ENCODE results near the gene SARS2. TPM values are rescaled to one million over a fixed set of nuclear protein-coding genes. Genes with fewer than 3 reads are reported as not detected.
"Not testable (repeated sequence)": the region's sequence is repeated elsewhere in the genome, so short reads cannot be mapped to it uniquely, and the experiment has no call there.

The SARS2 gene
- total RNA-seq, 1 donor from 2014 or later: 40.5 TPM

DNA sequence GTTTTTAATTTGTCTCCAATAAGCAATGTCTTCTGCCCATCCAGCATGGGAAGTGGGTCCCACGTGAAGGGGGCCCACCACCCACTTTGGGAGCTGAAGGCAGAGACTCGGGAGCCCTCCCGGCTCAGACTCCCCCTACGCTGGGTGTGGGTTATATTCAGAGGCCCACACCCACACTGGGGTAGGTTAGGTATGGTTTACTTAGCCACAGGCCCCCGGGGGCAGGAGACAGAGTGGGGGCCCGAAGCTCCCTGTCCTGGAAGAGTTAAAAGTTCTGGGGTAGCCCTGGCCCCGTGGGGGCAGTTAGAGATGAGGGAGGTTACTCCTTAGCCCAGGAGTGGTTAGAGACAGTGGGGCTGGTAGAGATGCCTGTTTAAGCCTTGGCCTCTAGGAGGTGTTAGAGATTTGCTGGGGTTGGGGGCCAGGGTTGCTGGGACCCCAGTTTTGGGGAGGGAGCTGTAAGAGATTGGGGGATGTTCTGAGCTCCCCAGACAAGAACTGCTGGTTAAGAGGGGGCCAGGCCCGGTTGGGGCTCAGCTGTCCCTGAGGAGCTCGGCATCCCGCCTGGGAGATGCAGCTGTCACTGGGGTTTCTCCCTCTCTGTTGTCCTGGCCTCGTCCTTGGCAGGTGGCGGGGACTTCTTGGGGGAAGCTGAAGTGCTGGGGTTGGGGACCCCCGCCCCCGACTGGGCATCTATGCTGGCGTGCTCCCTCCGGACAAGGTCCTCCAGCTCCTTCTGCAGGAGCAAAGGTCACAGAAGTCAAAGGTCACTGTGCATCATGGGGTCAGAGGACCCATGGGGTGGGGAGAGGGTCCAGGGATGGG is 51.8 kb downstream of the SARS2 start:
- H3K4me3 ChIP-seq (ENCODE audit: low read depth, low read length): no peak overlapping the region
- DNase-seq (ENCODE audit: low read depth): no peak
- TF ChIP-seq CTCF (IDR thresholded peaks at IDR 0.05; ENCODE audit: insufficient read depth, low read length, poor library complexity, severe bottlenecking): no peak
- no peaks in the 10 kb centered on the region for H3K36me3 ChIP-seq (ENCODE audit: control insufficient read depth, insufficient read depth, low read length)
- no peaks in the 10 kb centered on the region for H3K27me3 ChIP-seq (ENCODE audit: control insufficient read depth, insufficient read depth, low read length)

- no peak for DNase-seq (ENCODE audit: low read depth)
- no peak within 1 kb of the TSS for H3K4me3 ChIP-seq (ENCODE audit: low read depth, low read length)
- TF ChIP-seq CTCF (IDR thresholded peaks at IDR 0.05; ENCODE audit: insufficient read depth, low read length, poor library complexity, severe bottlenecking): no peak
- H3K27me3 ChIP-seq (ENCODE audit: control insufficient read depth, insufficient read depth, low read length): no peaks in the 10 kb centered on the region
- H3K36me3 ChIP-seq (ENCODE audit: control insufficient read depth, insufficient read depth, low read length): no peaks in the 10 kb centered on the region
These were observed 52.6 kb downstream of the SARS2 start, which contains the start of gene RINL for GRCh38 chr19:38877781-38878574. RINL (minus strand) TSS chr19:38878275; CDS start chr19:38876742, 1,533 bp downstream.

DNA sequence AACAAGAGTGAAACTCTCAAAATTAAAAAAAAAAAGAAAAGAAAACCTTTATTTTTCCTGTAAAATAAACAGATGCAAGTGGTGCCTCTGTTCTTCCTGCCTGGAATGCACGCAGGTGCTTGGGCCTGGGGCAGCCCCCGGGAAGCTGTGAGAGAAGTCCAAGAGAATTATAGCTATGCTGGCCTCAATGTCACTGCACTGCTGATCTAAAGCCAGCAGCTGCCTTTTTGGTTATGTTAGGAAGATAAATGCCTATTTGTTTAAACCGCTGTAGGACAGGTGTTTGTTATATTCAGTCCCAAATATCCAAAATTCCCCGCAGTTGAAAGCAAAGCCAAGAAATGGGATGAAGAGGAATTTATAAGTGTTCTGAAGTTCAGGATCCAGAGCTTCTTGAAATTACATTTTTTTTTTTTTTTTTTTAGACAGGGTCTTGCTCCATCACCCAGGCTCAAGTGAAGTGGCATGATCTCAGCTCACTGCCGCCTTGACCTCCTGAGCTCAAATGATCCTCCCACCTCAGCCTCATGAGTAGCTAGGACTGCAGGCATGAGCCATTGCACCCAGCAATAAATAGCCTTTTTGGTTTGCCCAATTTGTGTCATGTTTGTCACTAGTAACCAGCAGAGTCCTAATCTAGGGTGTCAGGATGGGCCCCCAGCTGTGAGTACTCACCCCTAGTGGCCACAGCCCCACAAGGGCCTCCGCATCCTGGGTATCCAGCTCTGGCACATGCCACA is 54.7 kb downstream of the SARS2 start:
- Histone ChIP-seq H3K36me3 (ENCODE audit: control insufficient read depth, insufficient read depth, low read length) (no peaks in the 10 kb centered on the region), H3K4me3 (ENCODE audit: low read depth, low read length) (no peak overlapping the region), H3K27me3 (ENCODE audit: control insufficient read depth, insufficient read depth, low read length) (no peaks in the 10 kb centered on the region)
- no peak for TF ChIP-seq CTCF (IDR thresholded peaks at IDR 0.05; ENCODE audit: insufficient read depth, low read length, poor library complexity, severe bottlenecking)
- no peak for DNase-seq (ENCODE audit: low read depth)

DNA sequence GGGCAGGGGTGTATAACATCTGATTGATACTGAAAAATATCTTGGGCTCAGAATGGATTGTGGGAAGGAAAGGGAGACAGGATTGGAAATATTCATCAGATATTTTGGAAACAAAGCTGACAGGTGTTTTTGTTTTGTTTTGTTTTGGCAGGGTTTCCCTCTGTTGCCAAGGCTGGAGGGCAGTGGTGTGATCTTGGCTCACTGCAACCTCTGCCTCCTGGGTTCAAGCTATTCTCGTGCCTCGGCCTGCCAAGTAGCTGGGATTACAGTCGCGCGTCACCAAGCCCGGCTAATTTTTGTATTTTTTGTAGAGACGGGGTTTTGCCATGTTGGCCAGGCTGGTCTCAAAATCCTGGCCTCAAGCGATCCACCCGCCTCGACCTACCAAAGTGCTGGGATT is 57.2 kb downstream of the SARS2 start:
- H3K4me3 ChIP-seq (ENCODE audit: low read depth, low read length); H3K27me3 ChIP-seq (ENCODE audit: control insufficient read depth, insufficient read depth, low read length); DNase-seq (ENCODE audit: low read depth); H3K36me3 ChIP-seq (ENCODE audit: control insufficient read depth, insufficient read depth, low read length): not testable (repeated sequence)

DNA sequence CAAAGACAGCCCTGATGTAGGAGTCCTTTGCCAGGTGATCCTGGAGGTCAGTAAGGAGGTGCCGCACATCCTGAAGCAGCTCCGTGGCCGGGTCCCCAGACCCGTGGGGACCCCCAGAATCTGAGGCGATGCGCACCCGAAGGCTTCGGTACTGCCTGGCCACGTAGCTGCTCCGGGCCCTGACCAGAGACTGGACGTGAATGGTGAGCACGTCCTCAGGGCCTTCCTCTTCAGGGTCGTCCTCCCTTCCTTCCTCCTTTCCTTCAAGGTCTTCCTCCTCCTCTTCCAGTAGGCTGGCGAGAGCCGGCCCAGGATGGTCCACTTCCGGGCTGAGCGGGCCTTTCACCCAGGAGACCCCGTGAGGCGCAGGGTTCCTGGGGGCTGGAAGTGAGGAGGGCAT is 60.0 kb downstream of the SARS2 start:
- no peak for DNase-seq (ENCODE audit: low read depth)
- H3K4me3 ChIP-seq (ENCODE audit: low read depth, low read length): no peak overlapping the region
- H3K36me3 ChIP-seq (ENCODE audit: control insufficient read depth, insufficient read depth, low read length): no peaks in the 10 kb centered on the region
- TF ChIP-seq CTCF (IDR thresholded peaks at IDR 0.05; ENCODE audit: insufficient read depth, low read length, poor library complexity, severe bottlenecking): no peak
- H3K27me3 ChIP-seq (ENCODE audit: control insufficient read depth, insufficient read depth, low read length): peaks cover 5% of the 10 kb centered on the region
